ENCODE measurements around the gene ISL2.

The ISL2 gene

GRCh38 chr15:76327191-76328105, 9.1 kb upstream of the ISL2 start:
- DNase-seq (ENCODE audit: low spot score), result peak; percentile 13

- no peak for DNase-seq (ENCODE audit: low spot score)
These were observed 8.4 kb upstream of the ISL2 start for GRCh38 chr15:76328106-76328696.

- DNase-seq (ENCODE audit: low spot score), result peak; percentile 18
These were observed 7.6 kb upstream of the ISL2 start for GRCh38 chr15:76328958-76329357.

- peak; percentile 13 for DNase-seq (ENCODE audit: low spot score)
These were observed 6.4 kb upstream of the ISL2 start for GRCh38 chr15:76330080-76330680.

- no peak for DNase-seq (ENCODE audit: low spot score)
These were observed 3.8 kb upstream of the ISL2 start for GRCh38 chr15:76332796-76333195.

- no peak for DNase-seq (ENCODE audit: low spot score)
These were observed 3.3 kb upstream of the ISL2 start for GRCh38 chr15:76333309-76333708.

GRCh38 chr15:76333720-76334437, 2.7 kb upstream of the ISL2 start:
- DNase-seq (ENCODE audit: low spot score), result no peak

- DNase-seq (ENCODE audit: low spot score), result no peak
These were observed 1.9 kb upstream of the ISL2 start for GRCh38 chr15:76334438-76335306.

GRCh38 chr15:76335307-76336253, 993 bp upstream of the ISL2 start:
- no peak for DNase-seq (ENCODE audit: low spot score)

- peak; percentile 29 for DNase-seq (ENCODE audit: low spot score)
These were observed 604 bp downstream of the ISL2 start for GRCh38 chr15:76337059-76337695.

GRCh38 chr15:76337696-76338485, 1.3 kb downstream of the ISL2 start:
- no peak for DNase-seq (ENCODE audit: low spot score)

- DNase-seq (ENCODE audit: low spot score), result no peak
These were observed 2.1 kb downstream of the ISL2 start for GRCh38 chr15:76338486-76339304.

GRCh38 chr15:76339305-76340197, 3.0 kb downstream of the ISL2 start:
- DNase-seq (ENCODE audit: low spot score), result no peak

GRCh38 chr15:76340198-76340802, 3.7 kb downstream of the ISL2 start:
- DNase-seq (ENCODE audit: low spot score), result no peak

GRCh38 chr15:76340803-76341365, 4.3 kb downstream of the ISL2 start:
- no peak for DNase-seq (ENCODE audit: low spot score)

- no peak for DNase-seq (ENCODE audit: low spot score)
These were observed 4.9 kb downstream of the ISL2 start for GRCh38 chr15:76341366-76342057.

Measured in COLO829 (cell line).